OCI-LY7 (cell line): Measurements from ENCODE around the gene GPR15.

Experiments used
- CTCF ChIP-seq: fragments of 200-600 bp; sonication (generic); conservative IDR thresholded peaks from 2 replicates; pipeline ENCODE4 v1.5.1; 2014; ENCODE audit warnings: mild to moderate bottlenecking, antibody characterized with exemption, low read length, moderate library complexity, mixed read lengths
- EZH2phosphoT487 ChIP-seq: fragments of 200-600 bp; sonication (generic); IDR thresholded peaks from 2 replicates; pipeline ENCODE4 v1.6.1; 2018; ENCODE audit warnings: low read depth, borderline replicate concordance, mild to moderate bottlenecking, mixed run types, antibody characterized with exemption, low read length, moderate library complexity, mixed read lengths

GRCh38 chr3:98542623-98543022 lies 10.8 kb downstream of the GPR15 start:
- TF ChIP-seq CTCF (no peak), EZH2phosphoT487 (no peak)
